ENCODE results near the gene DGCR2.
"Not testable (repeated sequence)": the region's sequence is repeated elsewhere in the genome, so short reads cannot be mapped to it uniquely, and the experiment has no call there.

DGCR2 gene

DNA sequence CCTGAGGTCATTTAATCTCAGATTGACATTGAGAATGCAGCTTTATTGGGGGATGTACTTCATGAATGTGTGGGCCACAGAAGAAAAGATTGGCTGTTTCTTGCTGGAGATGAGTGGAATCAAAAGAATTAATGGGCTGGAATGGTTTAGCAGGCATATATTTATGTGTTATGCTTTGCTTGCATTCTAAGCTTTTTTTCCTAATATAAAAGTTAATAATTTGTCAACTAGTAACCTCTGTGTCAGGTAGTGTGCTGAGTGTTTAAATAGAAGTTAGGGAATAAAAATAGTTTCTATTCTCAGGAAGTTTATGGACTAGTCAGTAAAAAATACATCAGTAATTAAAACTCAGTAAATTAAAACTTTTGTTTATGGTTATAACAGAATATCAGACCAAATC, 118.7 kb downstream of the DGCR2 start:
- DNase-seq (ENCODE audit: low read depth in 2 of 2) = no peak

DNA sequence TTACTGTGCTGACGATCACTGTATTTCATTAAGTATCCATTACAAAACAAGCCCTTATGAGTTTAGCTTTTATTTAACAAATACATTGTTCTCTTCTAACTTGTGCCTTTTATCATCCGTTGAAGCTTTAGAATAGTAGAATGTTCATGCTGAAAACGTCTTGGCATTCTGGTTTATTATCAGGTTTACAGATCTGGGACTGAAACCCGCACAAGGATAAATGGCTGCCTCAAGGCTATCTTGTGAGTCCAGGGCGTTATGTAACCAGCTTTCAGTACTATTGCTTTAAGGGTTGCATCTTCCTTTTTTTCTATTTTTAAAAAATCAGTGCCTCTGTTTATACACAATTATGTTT, 119.6 kb downstream of the DGCR2 start:
- DNase-seq (ENCODE audit: low read depth in 2 of 2) = no peak

DNA sequence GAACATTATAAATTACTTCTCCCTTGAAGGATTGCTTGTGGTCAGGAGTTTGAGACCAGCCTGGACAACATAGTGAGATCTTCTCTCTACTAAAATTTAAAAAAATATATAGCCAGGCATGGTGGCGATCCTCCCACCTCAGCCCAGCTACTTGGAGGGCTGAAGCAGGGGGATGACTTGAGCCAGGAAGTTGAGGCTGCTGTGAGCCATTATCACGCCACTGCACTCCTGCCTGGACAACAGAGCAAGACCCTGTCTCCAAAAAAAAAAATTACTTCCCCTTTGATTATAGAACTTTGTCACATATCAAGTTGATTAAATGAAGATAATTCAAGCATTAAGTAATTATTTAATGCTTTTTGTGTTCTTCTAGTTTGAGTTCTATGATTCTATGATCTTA, 121.0 kb downstream of the DGCR2 start:
- DNase-seq (ENCODE audit: low read depth in 2 of 2) = no peak

DNA sequence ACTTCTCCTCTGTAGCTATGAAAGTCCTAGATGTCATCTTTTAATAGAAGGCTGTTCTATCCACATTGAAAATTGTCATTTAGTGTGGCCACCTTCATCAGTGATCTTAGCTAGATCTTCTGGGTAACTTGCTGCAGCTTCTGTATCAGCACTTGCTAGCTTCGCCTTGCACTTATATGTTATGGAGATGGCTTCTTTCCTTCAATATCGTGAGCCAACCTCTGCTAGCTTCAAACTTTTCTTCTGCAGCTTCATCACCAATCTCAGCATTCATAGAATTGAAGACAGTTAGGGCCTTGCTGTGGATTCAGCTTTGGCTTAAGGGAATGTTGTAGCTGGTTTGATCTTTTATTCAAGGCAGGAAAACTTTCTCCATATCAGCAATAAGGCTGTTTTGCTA, 122.1 kb downstream of the DGCR2 start:
- DNase-seq (ENCODE audit: low read depth in 2 of 2) = not testable (repeated sequence)

DNA sequence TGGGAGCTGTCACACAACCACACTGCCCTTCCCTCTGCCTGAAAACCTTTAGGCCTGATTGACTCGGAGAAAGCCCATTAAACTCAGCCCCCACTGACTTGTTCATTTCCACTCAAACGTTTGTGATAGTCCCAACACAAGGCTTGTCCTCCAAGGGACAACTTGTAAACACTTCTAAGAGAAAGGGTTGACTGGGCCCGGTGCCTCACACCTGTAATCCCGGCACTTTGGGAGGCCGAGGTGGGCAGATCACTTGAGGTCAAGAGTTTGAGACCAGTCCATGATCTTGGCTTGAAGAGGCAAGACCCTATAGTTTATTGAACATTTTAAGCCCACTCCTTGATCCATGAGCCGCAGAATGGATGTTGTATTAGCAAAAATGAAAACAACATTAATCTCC, 122.8 kb downstream of the DGCR2 start:
- no peak for DNase-seq (ENCODE audit: low read depth in 2 of 2)

DNA sequence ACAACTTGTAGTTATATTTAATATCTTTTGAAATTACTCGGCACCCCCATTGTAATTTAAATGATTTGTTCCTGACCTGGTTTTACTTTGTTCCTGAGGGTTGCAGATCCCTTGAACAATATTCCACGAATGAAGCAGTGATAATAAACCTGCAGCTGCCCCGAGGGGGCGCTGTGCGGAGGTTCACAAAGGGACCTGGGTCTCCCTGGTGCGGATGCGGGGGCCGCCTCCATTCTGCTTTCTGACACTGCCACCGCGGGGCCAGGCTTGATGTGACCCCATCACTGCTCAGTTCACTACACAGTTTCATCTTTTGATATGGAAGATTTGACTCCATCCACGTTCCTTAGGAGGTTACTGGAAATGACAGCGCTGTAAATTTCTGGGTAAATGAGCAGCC, 123.2 kb downstream of the DGCR2 start:
- no peak for DNase-seq (ENCODE audit: low read depth in 2 of 2)

DNA sequence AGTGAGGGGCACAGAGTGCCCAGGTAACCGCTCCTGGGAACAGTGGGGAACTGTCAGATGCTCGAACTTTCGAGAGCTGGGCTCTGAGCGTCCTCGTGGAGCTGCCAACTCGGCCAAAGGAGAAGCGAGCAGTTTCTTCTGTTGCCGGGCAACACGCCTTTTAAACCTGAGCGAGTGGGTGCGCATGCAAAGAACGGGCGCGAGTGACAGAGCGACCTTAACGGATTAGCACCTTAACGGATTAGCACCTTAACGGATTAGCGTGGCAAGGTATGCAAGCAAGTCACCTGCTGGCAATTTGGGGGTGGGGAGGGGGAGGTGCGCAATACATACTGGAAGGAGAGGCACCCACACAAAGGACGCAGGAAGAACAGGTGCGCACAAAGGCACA, 124.3 kb downstream of the DGCR2 start:
- no peak for DNase-seq (ENCODE audit: low read depth in 2 of 2)

DNA sequence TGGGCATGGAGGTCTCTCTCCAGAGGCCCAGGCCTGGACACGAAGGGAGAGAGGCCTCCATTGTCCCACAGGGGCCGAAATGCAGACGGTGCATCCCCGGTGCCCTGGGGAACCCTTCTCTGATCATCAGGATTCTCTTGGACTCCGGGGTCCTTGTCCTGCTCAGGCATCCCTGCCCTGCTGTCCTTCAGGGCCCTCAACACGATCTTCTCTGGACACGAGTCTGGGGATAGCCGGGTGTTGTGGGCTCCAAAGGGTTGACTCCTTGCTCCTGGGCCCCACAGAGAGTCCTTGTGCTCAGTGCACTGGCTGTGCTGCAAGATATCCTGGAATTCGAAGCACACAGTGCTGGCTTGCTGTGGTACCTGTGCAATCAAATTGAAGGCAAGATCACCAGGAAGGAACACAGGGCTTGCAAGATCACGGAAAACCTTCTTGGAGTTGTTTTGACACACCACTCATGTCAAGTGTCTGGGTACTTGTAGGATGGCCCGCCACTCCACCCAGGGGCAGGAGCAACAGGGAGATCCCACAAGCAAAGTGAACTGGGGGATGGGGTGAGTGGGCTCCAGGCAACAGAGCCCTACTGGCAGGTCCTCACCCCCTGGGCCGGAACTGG, 124.8 kb downstream of the DGCR2 start:
- no peak for DNase-seq (ENCODE audit: low read depth in 2 of 2)

DNA sequence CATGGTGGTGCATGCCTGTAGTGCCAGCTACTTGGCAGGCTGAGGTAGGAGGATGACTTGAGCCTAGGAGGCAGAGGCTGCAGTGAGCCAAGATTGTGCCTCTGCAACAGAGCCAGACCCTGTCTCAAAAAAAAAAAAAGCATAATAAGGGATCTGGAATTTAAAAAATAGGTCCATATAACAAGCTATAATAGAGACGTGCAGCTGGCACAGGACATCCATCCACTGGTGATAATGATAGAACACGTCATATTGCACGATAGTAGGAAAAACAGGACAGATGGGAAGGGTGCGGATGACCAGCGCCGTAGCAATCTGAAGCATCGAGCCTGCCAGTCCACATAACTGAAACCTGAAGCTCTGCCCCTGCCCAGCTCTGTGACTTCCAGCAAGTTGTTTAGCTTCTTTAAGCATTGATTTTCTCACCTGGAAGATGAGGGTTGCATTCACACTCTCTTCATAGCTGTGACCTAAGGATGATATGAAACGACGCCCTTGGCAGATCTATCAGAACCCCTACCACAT, 125.8 kb downstream of the DGCR2 start:
- DNase-seq (ENCODE audit: low read depth in 2 of 2) = no peak

DNA sequence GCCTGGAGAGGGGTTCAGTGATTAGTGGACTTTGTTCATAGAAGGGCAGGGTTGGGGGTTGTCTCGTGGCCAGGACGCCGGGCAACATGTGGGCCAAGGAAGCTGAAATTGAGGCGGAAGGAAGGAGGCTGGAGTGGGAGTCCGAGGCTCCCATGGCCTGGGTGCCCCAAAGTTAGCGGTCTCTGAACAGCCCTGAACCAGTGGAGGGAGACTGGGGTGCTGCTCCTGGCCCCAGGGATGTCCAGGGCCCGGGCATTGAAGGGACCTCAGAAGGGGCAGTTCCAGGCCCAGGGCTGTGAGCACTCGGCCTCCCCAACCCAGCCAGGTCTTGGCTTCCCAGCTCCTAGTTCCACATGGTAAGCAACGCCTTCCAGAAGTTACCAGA, 126.9 kb downstream of the DGCR2 start:
- no peak for DNase-seq (ENCODE audit: low read depth in 2 of 2)

DNA sequence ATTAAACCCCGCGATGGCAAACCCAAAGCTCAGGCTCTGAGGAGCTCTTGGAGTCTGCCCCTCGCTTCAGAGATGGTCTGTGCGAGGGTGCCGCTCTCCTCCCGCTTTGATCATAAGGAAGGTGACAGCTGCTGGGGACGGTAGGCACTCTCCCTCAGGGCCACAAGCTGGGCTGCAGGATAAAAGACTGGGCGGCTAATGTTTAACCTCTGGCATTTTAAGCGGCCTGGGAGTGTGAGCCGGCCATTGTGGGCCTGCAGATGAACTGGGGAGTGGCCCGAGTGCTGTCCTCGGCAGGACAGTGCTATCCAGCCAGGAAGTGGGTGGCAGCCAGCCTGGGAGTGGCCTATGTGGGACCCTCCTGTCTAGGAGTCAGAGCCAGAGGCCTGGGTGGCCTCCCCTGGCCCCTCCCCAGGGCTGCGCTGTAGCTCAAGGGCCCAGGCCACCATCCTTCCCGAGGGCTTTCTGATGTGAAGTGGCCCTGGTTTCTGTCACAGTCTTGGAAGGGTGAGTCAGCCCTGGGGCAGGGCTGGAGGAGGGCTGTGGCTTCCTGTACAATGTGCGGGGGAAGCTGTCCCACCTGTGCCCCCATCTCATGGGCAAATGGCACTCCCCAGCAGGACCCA, 127.4 kb downstream of the DGCR2 start:
- no peak for DNase-seq (ENCODE audit: low read depth in 2 of 2)

DNA sequence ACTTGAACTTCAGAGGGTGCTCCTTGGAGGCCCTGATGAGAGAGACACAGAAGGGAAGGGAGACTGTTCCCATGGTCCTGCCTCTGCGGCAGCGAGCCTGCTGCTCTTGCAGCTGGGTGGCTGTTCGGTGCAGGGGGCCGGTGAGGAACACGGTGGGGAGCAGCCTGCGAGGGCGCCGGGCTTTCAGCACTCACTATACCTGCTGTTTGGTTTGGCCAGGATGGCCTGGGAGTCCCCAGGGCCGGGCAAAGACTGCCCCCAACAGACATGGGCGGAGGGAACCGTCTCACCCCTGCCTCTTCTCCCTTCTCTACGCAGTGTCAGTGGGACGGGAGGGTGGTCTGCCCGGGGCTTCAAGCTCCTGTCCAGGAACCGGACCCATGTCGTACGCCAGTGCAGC, 128.2 kb downstream of the DGCR2 start:
- no peak for DNase-seq (ENCODE audit: low read depth in 2 of 2)

DNA sequence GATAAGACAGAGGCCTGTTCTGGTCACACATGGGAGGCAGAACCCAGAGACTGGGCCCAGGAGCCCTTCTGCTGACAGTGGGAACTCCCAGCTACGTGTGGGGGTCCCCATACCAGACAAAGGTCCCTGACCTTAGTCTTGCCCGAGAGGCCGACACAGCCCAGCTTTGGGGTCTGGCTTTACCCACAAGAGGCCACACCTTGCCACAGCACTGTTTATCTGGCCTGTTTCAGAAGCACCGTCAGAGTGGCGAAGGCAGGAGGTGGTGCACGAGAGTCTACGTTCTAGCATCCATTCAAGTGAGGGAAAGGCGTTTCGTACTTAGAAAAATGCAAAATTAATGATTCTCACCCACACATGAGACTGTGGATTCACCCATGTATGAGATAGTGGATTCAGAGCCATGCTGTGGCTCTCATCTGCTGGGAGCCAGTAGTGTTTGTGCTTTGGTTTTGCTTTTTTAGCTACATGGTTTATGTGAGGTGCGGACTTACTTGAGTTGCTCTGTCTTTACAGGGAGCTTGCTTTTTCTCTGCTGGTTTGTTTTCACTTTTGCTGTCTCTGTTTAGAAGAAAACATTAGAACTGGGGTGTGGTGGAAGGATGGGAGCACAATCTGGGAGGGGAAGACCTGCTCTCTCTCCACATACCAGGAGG, 129.5 kb downstream of the DGCR2 start:
- DNase-seq (ENCODE audit: low read depth in 2 of 2) = no peak

DNA sequence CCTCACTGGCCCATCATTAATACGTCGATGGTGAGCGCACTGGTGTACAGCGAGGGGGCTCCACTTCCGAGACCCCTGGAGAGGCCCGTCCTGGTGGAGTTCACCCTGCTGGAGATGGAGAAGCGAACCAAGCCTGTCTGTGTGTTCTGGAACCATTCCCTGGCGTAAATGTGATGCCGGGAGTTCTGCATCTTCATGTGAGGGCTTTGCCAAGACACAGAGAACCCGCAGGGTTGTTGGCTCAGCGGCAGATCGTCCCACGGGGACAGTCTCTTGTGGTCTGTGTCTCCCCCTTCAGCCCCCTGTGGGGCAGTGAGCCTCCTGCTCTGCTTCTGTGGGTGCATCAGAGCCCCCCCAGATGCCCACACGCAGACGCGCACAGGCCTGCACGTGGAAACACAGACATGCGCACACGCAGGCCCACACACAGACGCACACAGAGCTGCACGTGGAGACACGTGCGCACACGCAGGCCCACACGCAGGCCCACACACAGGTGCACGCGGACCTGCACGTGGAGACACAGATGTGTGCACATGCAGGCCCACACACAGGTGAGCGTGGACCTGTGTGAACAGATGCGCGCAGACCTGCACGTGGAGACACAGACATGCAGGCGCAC, 130.3 kb downstream of the DGCR2 start:
- no peak for DNase-seq (ENCODE audit: low read depth in 2 of 2)

DNA sequence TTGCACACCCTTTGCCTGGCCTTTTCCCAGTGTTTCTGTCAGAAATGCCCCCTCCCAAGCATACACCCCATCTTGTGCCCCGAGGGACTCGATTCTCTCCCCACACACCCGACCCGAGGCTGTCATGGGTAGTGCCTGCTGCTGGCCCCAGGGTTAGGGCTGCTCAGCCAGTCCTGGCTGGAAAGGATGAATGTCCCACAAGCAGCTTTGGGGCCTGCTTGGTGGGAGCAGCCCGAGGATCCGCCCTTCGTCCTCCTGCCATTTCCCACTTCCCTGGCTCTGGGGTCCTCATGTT, 131.1 kb downstream of the DGCR2 start:
- no peak for DNase-seq (ENCODE audit: low read depth in 2 of 2)

DNA sequence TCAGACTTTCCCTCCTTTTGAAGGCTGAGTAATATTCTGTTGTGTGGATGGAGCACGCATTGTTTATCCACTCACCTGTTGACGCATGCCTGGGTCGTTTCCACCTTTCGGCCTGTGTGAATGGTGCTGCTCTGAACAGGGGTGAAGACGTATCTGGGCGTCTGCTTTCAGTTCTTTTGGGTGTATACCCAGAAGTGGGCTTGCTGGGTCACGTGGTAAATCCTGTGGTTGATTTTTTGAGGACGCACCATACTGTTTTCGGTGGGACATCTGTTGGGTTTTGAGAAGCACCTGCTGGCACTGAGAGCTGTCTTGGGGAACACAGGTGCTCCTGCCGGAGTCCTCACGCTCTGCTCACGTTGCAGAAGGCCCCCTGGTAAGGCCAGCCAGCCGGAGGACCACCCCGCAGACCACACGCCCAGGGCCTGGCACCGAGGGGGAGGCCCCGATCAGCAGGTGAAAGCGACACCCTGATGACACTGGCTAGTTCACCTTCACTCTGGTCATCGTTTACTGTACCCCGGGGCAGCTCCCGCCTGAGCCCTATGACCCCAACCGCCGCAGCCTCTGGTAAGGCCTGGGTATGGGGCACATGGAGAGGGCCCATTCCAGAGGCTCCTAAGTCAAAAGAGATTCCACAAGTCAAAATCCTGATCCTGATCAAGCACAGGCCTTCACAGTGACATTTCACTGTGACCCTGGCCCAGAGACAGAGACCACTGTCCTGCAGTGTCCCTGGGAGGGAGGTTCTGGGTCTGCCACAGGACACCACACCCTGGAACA, 131.7 kb downstream of the DGCR2 start:
- no peak for DNase-seq (ENCODE audit: low read depth in 2 of 2)

DNA sequence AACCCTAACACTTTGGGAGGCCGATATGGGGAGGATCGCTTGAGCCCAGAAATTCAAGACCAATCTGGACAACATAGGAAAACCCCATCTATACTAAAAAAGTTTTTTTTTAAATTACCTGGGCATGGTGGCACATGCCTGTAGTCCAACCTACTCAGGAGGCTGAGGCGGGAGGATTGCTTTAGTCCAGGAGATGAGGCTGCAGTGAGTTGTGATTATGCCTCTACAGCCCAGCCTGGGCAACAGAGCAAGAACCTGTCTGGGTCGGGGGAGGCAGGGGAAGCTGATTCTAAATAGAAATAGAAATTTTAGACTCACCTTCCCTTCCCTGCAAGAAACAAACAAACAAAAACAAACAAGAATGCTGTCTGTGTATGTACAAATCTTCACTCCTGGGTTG, 133.3 kb downstream of the DGCR2 start:
- no peak for DNase-seq (ENCODE audit: low read depth in 2 of 2)

DNA sequence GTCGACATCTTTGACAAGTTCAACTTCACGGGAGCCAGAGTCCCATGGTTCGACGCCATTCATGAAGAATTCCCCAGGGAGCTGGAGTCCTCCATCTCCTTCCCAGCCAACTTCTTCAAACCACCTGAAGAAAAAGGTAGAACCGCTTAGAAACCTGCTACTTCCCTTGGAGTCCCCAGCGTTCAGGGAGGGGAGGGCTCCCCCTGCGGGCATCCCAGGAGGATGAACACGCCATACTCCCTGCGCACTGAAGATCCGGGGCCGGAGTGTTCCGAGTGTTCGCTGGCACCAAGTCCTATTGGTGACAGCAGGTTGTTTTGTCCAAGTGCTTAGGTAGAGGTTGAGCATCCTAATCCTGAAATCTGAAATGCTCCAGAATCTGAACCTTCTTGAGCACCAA, 134.4 kb downstream of the DGCR2 start:
- DNase-seq (ENCODE audit: low read depth in 2 of 2) = no peak

DNA sequence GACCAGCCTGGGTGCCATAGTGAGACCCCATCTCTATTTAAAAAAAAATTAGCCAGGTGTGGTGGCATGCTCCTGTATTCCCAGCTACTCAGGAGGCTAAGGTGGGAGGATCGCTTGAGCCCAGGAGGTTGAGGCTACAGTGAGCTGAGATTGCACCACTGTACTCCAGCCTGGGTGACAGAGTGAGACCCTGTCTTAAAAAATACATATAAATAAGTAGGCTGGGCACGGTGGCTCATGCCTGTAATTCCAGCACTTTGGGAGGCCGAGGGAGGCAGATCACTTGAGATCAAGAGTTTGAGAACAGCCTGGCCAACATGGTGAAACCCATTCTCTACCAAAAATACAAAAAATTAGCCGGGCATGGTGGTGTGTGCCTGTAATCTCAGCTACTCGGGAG, 135.1 kb downstream of the DGCR2 start:
- not testable (repeated sequence) for DNase-seq (ENCODE audit: low read depth in 2 of 2)
